ENCODE data around the gene SIGLEC6.
"Not testable (repeated sequence)": the region's sequence is repeated elsewhere in the genome, so short reads cannot be mapped to it uniquely, and the experiment has no call there.

Gene SIGLEC6

DNA sequence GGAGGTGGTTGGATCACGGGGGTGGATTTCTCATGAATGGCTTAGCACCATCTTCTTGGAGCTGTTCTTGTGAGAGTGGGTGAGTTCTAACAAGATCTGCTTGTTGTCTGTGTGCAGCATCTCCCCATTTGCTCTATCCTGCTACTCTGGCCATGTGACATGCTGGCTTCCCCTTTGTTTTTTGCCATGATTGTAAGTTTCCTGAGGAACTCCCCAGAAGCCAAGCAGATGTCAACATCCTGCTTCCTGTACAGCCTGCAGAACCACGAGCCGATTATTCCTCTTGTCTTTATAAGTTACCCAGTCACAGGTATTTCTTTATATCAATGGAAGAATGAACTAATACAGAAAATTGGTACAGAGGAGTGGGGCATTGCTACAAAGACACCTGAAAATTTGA lies 27.6 kb downstream of the SIGLEC6 start:
- no peak overlapping the region for H2BK5ac ChIP-seq (ENCODE audit: low read depth, low read length, poor library complexity, severe bottlenecking)
- no peak overlapping the region for H3K4ac ChIP-seq (ENCODE audit: low read depth in 1 of 2, low read length in 2 of 2)
- H3K14ac ChIP-seq (ENCODE audit: low read length in 2 of 2): no peak overlapping the region
- H3K9ac ChIP-seq (ENCODE audit: low read length): no peak overlapping the region
- H3K27ac ChIP-seq (ENCODE audit: low read length, poor library complexity, severe bottlenecking): no peak overlapping the region
- no peak overlapping the region for H4K91ac ChIP-seq (ENCODE audit: low read length)
- H2BK15ac ChIP-seq (ENCODE audit: low read depth, poor library complexity, severe bottlenecking): no peak overlapping the region
- H2AFZ ChIP-seq (ENCODE audit: low read depth, low read length): no peak overlapping the region
- DNase-seq: no peak
- H3K23ac ChIP-seq (ENCODE audit: low read length in 2 of 2): no peak overlapping the region
- H2BK120ac ChIP-seq (ENCODE audit: low read depth, low read length): no peak overlapping the region
- H3K27me3 ChIP-seq (ENCODE audit: control insufficient read depth in 1 of 2, insufficient read depth in 1 of 2, low read length in 2 of 2): peaks cover 0 to 9% of the 10 kb centered on the region in 2 experiments
- H3K18ac ChIP-seq (ENCODE audit: low read depth in 1 of 2, low read length in 2 of 2): no peak overlapping the region
- H2AK5ac ChIP-seq (ENCODE audit: low read length, severe bottlenecking): no peak overlapping the region
- no peaks in the 10 kb centered on the region for H3K36me3 ChIP-seq (ENCODE audit: control insufficient read depth in 1 of 2, insufficient read depth in 2 of 2, low read depth in 1 of 2, low read length in 2 of 2)
- H3K4me1 ChIP-seq (ENCODE audit: control insufficient read depth, insufficient read depth, low read depth, low read length): no peaks in the 10 kb centered on the region
- WGBS: 38% methylated on average over 1 of the region's 3 CpGs
- H3K79me1 ChIP-seq (replicated peaks; ENCODE audit: low read length, poor library complexity, severe bottlenecking): no peaks in the 10 kb centered on the region
- no peak overlapping the region for H4K8ac ChIP-seq (ENCODE audit: low read length)
- H3K9me3 ChIP-seq (ENCODE audit: control insufficient read depth, low read length): no peaks in the 10 kb centered on the region
- no peak overlapping the region for H3K4me2 ChIP-seq (ENCODE audit: low read length, poor library complexity, severe bottlenecking)
- no peak overlapping the region for H3K4me3 ChIP-seq (ENCODE audit: insufficient read depth in 1 of 2, low read depth in 1 of 2, low read length in 2 of 2)
- H2BK12ac ChIP-seq (ENCODE audit: low read length in 2 of 2): no peak overlapping the region

DNA sequence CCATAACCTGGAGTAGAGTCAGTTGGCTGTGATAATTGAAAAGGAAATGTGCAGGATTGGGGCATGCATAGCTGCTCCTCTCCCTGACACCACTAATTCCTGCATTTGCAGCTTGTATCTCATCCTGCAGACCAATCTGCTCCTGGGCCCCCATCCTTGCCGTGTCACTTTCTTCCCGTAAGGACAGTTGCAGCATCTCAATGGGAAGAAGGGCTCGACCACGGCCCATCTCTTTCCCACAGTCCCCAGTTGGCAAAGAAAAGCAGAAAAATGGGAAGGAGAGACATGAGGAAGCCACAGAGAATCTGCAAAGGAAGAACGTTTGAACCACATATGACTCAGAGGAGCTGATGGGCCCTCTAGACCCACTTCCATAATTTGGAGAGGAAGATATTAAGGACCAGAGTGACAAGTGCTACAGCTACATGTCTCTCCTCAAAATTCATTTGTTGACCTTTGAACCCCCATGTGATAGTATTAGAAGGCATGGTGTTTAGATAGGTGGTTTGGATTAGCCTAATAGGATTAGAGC lies 28.1 kb downstream of the SIGLEC6 start:
- H3K36me3 ChIP-seq (ENCODE audit: control insufficient read depth in 1 of 2, insufficient read depth in 2 of 2, low read depth in 1 of 2, low read length in 2 of 2): no peaks in the 10 kb centered on the region
- H4K8ac ChIP-seq (ENCODE audit: low read length): no peak overlapping the region
- no peak overlapping the region for H2BK12ac ChIP-seq (ENCODE audit: low read length in 2 of 2)
- H3K9ac ChIP-seq (ENCODE audit: low read length): no peak overlapping the region
- H3K18ac ChIP-seq (ENCODE audit: low read depth in 1 of 2, low read length in 2 of 2): no peak overlapping the region
- H3K4me2 ChIP-seq (ENCODE audit: low read length, poor library complexity, severe bottlenecking): no peak overlapping the region
- no peak overlapping the region for H3K4ac ChIP-seq (ENCODE audit: low read depth in 1 of 2, low read length in 2 of 2)
- H2BK120ac ChIP-seq (ENCODE audit: low read depth, low read length): no peak overlapping the region
- no peak overlapping the region for H4K91ac ChIP-seq (ENCODE audit: low read length)
- no peak overlapping the region for H2BK15ac ChIP-seq (ENCODE audit: low read depth, poor library complexity, severe bottlenecking)
- no peak for DNase-seq
- H3K9me3 ChIP-seq (ENCODE audit: control insufficient read depth, low read length): no peaks in the 10 kb centered on the region
- H3K4me1 ChIP-seq (ENCODE audit: control insufficient read depth, insufficient read depth, low read depth, low read length): no peaks in the 10 kb centered on the region
- no peak overlapping the region for H3K23ac ChIP-seq (ENCODE audit: low read length in 2 of 2)
- no peak overlapping the region for H3K27ac ChIP-seq (ENCODE audit: low read length, poor library complexity, severe bottlenecking)
- H2AFZ ChIP-seq (ENCODE audit: low read depth, low read length): no peak overlapping the region
- no peak overlapping the region for H2AK5ac ChIP-seq (ENCODE audit: low read length, severe bottlenecking)
- no peak overlapping the region for H2BK5ac ChIP-seq (ENCODE audit: low read depth, low read length, poor library complexity, severe bottlenecking)
- H3K14ac ChIP-seq (ENCODE audit: low read length in 2 of 2): no peak overlapping the region
- 74% methylated on average over 5 of the region's 5 CpGs for WGBS
- H3K27me3 ChIP-seq (ENCODE audit: control insufficient read depth in 1 of 2, insufficient read depth in 1 of 2, low read length in 2 of 2): peaks cover 0 to 9% of the 10 kb centered on the region in 2 experiments
- no peak overlapping the region for H3K4me3 ChIP-seq (ENCODE audit: insufficient read depth in 1 of 2, low read depth in 1 of 2, low read length in 2 of 2)
- H3K79me1 ChIP-seq (replicated peaks; ENCODE audit: low read length, poor library complexity, severe bottlenecking): no peaks in the 10 kb centered on the region

DNA sequence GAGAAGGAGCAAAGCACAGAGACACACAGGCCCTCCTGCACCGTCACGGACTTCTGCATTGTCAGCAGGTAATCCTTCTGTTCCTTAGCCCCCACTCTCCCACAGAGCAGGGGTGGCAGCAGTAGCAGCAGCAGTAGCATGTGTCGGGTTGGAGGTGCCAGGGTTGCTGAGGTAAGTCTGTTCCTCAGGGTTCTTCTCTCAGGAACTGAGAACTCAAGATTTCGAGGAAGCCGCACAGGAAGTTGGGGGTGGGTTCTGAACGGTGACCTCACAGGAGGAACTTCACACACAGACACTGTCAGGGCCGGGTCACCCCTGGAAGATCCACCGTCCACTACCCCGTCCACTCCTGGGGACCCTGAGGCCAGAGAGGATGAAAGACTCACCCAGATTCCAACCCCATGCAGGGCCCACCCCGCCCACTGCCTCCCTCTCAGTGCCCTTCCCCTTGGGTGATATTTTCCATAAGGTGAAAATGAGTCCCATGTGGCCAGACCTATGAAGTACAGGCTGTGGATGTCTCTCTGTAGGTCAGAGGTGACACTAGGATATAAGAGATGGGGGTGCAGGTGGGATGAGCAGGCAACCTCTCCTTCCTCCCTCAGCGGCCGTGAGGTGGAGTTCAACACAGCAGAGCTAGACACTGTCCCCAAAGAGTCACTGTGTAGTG lies 29.7 kb downstream of the SIGLEC6 start, which contains the start of gene SIGLEC12:
TSS of gene SIGLEC12 (minus strand) at position 207 of the 670 bp plus-strand sequence. CDS start at position 140, 67 bp downstream.
- Histone ChIP-seq H2BK12ac (ENCODE audit: low read length in 2 of 2) (no peak within 1 kb of the TSS), H2AK5ac (ENCODE audit: low read length, severe bottlenecking) (no peak within 1 kb of the TSS), H3K27me3 (ENCODE audit: control insufficient read depth in 1 of 2, insufficient read depth in 1 of 2, low read length in 2 of 2) (peaks cover 0 to 5% of the 10 kb centered on the region in 2 experiments), H3K4me1 (ENCODE audit: control insufficient read depth, insufficient read depth, low read depth, low read length) (no peaks in the 10 kb centered on the region), H3K14ac (ENCODE audit: low read length in 2 of 2) (no peak within 1 kb of the TSS), H3K9me3 (ENCODE audit: control insufficient read depth, low read length) (no peaks in the 10 kb centered on the region), H3K18ac (ENCODE audit: low read depth in 1 of 2, low read length in 2 of 2) (no peak within 1 kb of the TSS), H4K91ac (ENCODE audit: low read length) (no peak within 1 kb of the TSS), H2BK5ac (ENCODE audit: low read depth, low read length, poor library complexity, severe bottlenecking) (no peak within 1 kb of the TSS), H3K27ac (ENCODE audit: low read length, poor library complexity, severe bottlenecking) (no peak within 1 kb of the TSS), H3K23ac (ENCODE audit: low read length in 2 of 2) (no peak within 1 kb of the TSS), H3K4me2 (ENCODE audit: low read length, poor library complexity, severe bottlenecking) (no peak within 1 kb of the TSS), H4K8ac (ENCODE audit: low read length) (no peak within 1 kb of the TSS), H3K9ac (ENCODE audit: low read length) (no peak within 1 kb of the TSS), H3K36me3 (ENCODE audit: control insufficient read depth in 1 of 2, insufficient read depth in 2 of 2, low read depth in 1 of 2, low read length in 2 of 2) (no peaks in the 10 kb centered on the region), H2AFZ (ENCODE audit: low read depth, low read length) (no peak within 1 kb of the TSS), H2BK120ac (ENCODE audit: low read depth, low read length) (no peak within 1 kb of the TSS), H3K4ac (ENCODE audit: low read depth in 1 of 2, low read length in 2 of 2) (no peak within 1 kb of the TSS), H2BK15ac (ENCODE audit: low read depth, poor library complexity, severe bottlenecking) (no peak within 1 kb of the TSS), H3K79me1 (replicated peaks; ENCODE audit: low read length, poor library complexity, severe bottlenecking) (no peaks in the 10 kb centered on the region), H3K4me3 (ENCODE audit: insufficient read depth in 1 of 2, low read depth in 1 of 2, low read length in 2 of 2) (no peak within 1 kb of the TSS)
- DNase-seq: no peak
- 83% methylated on average over 10 of the region's 12 CpGs for WGBS

DNA sequence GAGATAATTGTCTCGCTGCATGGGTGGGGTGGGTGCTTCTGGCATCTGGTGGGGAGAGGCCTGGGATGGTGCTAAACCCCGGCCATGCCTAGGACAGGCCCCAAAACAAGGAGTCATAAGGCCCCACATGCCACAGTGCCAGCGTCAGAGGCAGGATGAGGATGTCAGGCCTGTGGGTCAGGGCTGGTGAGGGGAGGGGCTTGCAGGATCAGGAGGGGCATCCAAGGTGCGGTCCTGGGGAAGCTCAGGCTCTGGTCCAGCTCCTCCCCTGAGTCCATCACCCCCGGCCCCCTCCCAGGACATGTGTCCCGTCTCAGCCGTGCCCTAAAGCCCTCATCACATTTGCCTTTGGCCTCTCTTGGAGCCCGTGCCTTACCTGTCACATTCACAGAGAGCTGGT lies 30.5 kb downstream of the SIGLEC6 start:
- not testable (repeated sequence) for H3K9me3 ChIP-seq (ENCODE audit: control insufficient read depth, low read length); H2BK12ac ChIP-seq (ENCODE audit: low read length in 2 of 2); H2AFZ ChIP-seq (ENCODE audit: low read depth, low read length); H3K14ac ChIP-seq (ENCODE audit: low read length in 2 of 2); H2BK120ac ChIP-seq (ENCODE audit: low read depth, low read length); H3K4me3 ChIP-seq (ENCODE audit: insufficient read depth in 1 of 2, low read depth in 1 of 2, low read length in 2 of 2); H3K4ac ChIP-seq (ENCODE audit: low read depth in 1 of 2, low read length in 2 of 2); H3K9ac ChIP-seq (ENCODE audit: low read length); H4K8ac ChIP-seq (ENCODE audit: low read length); H2AK5ac ChIP-seq (ENCODE audit: low read length, severe bottlenecking); H3K18ac ChIP-seq (ENCODE audit: low read depth in 1 of 2, low read length in 2 of 2); H3K23ac ChIP-seq (ENCODE audit: low read length in 2 of 2); H3K27me3 ChIP-seq (ENCODE audit: control insufficient read depth in 1 of 2, insufficient read depth in 1 of 2, low read length in 2 of 2); H3K36me3 ChIP-seq (ENCODE audit: control insufficient read depth in 1 of 2, insufficient read depth in 2 of 2, low read depth in 1 of 2, low read length in 2 of 2); H3K4me2 ChIP-seq (ENCODE audit: low read length, poor library complexity, severe bottlenecking); H4K91ac ChIP-seq (ENCODE audit: low read length); H3K4me1 ChIP-seq (ENCODE audit: control insufficient read depth, insufficient read depth, low read depth, low read length); H2BK15ac ChIP-seq (ENCODE audit: low read depth, poor library complexity, severe bottlenecking); DNase-seq; H3K79me1 ChIP-seq (replicated peaks; ENCODE audit: low read length, poor library complexity, severe bottlenecking); H2BK5ac ChIP-seq (ENCODE audit: low read depth, low read length, poor library complexity, severe bottlenecking); H3K27ac ChIP-seq (ENCODE audit: low read length, poor library complexity, severe bottlenecking)
- 40% methylated on average over 7 of the region's 8 CpGs for WGBS
